Measurements from ENCODE around the gene KLHL8.
"Not testable (repeated sequence)": the region's sequence is repeated elsewhere in the genome, so short reads cannot be mapped to it uniquely, and the experiment has no call there.

KLHL8 gene

DNA sequence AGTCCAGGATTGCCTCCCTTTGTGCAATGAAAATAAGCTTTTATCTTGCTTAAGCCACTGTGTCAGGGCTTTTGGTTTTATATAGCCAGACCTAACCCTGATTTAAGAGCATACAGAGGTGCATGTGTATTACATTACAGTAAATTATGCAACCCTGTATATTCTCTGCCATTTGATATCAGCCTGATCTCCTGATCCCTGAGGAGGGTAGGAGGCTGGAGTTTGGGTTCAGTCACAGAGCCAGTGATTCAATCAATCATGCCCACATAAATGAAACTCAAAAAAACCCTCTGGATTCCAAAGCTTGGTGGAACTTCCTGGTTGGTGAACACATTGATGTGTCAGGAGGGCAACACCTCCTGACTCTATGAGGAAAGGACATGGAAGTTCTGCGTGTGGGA is 7.3 kb upstream of the KLHL8 start:
- DNase-seq (ENCODE audit: low spot score): no peak

GRCh38 chr4:87225936-87226335 is 5.5 kb upstream of the KLHL8 start:
- DNase-seq (ENCODE audit: low spot score): no peak

DNA sequence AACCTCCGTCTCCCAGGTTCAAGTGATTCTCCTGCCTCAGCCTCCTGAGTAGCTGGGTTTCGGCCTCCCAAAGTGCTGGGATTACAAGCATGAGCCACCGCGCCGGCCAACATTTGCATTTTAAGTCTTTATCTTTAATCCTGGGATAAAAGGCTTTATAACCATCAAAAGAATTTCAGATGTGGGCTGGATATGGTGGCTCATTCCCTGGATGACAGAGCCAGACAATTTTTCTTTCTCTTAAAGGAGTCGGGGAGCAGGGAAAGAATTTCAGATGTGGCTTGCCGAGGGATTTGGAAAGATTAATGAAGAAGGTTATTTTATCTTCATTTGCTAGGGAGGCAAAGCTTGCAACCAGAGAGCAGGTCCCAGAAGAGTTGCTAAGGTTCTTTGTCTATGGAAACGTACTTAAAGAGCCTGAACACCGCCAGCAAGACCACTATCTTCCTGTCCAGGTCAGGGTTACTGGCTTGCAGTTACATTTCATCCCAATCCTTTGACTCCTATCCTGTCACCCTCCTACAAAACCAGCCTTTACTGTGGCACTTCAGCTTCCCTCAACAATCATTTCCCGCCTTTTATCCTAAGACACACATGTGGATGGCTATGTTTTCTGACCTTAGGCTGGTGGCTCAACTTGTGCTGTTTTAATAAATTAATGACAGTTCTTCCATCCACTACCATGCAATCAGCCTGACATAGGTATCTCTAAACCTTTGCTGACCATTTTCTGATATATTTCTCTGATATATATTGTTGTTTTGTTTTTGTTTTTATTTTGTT is 3.9 kb upstream of the KLHL8 start:
- no peak for DNase-seq (ENCODE audit: low spot score)

DNA sequence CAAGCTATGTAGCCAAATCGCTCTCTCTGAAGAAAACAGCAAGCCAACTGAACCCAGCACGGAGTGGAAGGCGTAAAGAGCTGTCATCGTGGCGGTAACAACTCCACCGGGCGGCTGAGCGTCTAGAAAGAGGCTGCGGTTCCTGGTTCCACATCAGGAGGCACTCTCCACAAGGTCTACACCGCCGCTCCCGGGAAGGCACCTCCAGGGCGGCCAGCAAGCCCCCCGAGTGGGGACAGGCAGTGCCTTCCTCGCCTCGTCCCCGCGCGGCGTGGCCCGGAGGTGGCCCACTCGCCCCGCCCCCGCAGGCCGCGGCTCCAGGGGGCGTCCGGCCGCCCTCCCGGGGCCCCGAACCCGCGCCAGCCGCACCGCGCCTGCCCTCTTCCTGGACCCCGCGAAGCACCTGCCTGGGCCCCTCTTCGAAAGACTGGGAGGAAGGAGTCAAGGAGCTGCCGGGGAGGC is 755 bp downstream of the KLHL8 start:
- DNase-seq (ENCODE audit: low spot score): peak; percentile 49

GRCh38 chr4:87217235-87217763 is 3.1 kb downstream of the KLHL8 start:
- DNase-seq (ENCODE audit: low spot score): not testable (repeated sequence)

DNA sequence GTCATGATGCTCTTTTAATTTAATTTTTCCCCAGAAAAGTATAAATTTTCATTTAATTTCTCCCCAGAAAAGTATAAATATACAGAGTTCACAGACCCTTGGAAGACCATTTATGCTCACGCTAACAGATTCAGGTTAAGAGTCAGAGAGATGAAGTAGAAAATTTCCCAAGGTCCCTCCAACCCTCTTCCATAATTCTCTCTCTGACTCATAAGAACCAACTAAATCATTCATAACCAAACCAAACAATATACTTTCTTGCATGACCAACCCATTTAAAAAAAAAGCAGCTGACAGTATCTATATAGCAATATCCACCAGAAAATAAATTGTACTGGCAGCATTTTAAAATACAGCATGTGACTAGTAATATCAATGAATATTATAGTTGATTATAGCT is 3.9 kb downstream of the KLHL8 start:
- no peak for DNase-seq (ENCODE audit: low spot score)

DNA sequence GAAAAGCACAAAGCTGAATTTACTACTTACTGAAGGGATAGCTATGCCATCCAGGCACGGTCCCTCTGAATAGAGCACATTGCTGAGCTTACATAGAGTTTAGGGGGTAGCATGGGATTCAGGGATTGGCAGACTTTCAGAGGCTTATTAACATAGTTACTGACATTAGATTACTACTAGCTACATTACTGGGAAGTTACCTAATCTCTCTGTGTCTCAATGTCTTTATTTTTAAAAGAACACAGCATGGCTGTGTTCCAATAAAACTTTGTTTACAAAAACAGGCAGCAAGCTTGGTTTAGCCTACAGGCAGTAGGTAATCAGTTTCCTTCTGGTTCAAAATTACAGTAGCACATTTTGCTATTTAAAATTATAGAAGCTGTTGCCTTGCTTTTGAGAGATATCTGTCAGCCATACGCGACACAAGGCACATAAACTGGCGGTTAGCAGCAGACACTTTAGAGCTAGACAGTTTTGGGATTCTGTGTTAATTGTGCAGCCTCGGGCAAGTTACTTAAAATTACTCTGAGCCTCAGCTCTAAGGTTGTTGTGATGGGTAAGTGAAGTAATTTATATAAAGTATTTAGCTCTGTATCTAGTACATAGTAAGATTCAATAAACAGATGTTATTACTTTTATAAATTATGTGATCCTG is 6.9 kb downstream of the KLHL8 start:
- no peak for DNase-seq (ENCODE audit: low spot score)

DNA sequence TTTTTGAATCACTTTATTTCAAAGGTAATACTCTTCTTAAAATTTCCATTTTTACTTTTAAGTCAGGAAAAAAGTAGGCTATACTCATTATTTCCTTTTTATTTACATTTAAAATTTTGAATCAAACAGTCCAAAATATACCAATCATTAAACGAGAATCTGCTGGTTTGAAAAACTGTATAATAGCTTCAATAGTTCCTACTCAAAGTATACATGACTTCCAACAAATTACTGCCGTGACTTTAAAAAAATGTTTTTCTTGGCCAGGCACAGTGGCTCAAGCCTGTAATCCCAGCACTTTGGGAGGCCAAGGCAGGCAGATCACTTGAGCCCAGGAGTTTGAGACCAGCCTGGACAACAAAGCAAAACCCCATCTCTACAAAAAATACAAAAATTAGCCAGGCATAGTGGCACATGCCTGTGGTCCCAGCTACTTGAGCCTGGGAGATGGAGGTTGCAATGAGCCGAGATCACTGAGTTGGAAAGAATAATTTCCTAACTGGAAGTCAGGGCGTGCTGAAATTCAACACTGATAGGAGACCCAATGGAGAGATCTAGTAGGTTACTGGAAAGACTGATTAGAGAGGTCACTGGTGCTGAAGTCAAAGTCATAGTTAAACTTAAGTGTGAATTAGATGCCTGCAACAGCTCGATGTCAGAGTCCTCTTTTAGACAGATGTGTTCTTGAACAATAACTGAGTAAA is 9.0 kb downstream of the KLHL8 start:
- no peak for DNase-seq (ENCODE audit: low spot score)

DNA sequence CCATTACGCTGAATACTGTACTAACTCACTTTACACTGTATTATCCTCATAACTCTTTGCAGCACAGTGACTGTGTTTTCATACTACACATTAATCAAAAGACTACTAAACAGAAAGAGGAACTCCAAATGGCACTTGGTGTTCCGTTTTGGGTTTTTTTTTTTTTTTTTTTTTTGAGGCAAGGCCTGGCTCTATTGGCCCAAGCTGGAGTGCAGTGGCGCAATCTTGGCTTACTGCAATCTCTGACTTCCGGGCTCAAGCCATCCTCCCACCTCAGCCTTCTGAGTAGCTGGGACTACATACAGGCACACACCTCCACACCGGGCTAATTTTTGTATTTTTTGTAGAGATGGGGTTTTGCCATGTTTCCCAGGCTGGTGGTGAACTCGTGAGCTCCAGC is 10.7 kb downstream of the KLHL8 start:
- no peak for DNase-seq (ENCODE audit: low spot score)

DNA sequence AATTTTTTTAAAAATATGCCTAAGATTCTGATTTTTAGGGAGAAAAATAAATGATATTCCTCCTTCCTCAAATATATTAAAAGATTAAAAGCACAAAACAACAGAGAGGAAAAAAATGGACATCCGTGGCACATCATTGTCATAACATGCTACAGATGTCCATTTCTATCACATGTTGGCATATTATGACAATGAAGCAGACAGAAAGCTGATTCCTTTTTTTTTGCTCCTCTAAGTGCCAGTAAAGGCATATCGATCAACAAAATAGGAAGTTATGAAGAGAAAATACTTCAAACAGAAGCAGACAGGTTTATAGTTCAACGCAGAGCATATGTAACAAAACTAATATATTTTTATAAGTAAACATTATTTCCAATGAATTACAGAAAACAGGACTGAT is 11.2 kb downstream of the KLHL8 start:
- DNase-seq (ENCODE audit: low spot score): no peak

- no peak for DNase-seq (ENCODE audit: low spot score)
Observed at GRCh38 chr4:87204559-87204958, 15.9 kb downstream of the KLHL8 start.

DNA sequence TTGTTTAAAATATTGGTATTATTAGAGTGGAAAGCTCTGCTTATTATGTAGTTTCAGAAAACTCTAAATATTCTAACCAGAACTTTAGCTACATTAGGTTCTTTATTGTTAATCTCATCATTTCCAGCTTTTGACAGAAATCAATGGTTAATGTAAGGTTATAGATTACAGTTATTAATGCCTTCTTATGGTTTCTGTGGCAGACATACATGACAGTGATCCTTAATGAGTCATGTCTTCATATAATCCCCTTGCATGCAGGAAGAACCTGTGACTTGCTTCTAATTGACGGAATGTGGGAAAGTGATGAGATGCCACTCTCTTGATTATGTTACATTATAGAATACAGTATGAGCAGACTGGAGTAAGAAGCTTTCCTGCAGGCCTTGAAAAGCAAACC is 23.5 kb downstream of the KLHL8 start:
- DNase-seq (ENCODE audit: low spot score): no peak

DNA sequence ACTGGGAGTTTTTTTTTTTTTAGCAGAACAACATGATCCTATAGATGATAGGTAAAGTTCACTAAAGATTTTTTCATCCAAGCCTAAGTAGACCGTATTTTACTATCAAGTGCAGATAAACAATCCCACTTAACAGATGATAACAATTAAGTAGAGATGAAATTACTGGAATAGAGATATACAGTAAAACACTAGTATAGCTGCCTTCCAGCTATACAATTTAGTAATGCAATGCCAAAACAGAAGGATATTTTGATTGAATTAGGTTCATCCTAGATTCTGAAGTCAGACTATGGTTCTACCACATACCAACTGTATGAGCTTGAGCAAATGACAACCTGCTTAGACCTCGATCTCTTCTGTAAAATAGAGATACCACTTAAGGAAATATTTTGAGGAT is 24.3 kb downstream of the KLHL8 start:
- DNase-seq (ENCODE audit: low spot score): no peak

- DNase-seq (ENCODE audit: low spot score): no peak
Observed at GRCh38 chr4:87193958-87194675, 26.3 kb downstream of the KLHL8 start.

- DNase-seq (ENCODE audit: low spot score): no peak
Observed at GRCh38 chr4:87192145-87192919, 28.1 kb downstream of the KLHL8 start.

GRCh38 chr4:87188932-87189331 is 31.5 kb downstream of the KLHL8 start:
- DNase-seq (ENCODE audit: low spot score): no peak

- no peak for DNase-seq (ENCODE audit: low spot score)
Observed at GRCh38 chr4:87188048-87188447, 32.4 kb downstream of the KLHL8 start.

DNA sequence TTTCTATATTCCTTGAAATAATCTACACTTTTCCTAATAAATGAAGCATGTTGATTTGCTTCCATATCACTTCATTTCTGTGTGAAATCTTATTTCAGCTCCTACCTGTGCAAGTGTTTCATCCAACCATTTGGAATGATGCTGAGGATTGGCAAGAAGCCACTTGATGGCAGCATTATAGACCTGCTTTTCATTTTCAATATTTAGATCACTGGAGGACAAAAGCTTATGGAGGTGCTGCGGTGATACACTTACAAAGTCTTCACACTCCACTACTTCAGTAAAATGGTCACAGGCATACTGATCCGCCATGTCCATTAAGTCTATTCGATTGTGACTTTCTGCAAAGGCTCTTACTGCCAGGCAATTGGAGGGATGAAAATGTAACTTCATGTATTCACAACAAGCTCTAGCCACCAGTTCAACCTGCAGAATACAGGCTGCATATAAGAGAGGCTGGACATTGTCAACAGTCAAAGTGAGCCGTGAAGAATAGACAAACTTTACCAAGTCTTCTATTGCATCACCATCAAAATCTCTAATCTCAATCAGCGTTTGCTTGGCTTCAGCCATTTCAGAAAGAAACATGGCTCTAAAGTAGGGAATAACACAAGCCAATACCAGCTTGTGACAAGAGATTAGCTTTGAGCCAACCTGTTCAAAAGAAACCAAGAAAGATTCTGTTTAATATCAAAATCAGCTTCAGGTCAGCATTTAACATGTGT is 35.1 kb downstream of the KLHL8 start:
- DNase-seq (ENCODE audit: low spot score): no peak

DNA sequence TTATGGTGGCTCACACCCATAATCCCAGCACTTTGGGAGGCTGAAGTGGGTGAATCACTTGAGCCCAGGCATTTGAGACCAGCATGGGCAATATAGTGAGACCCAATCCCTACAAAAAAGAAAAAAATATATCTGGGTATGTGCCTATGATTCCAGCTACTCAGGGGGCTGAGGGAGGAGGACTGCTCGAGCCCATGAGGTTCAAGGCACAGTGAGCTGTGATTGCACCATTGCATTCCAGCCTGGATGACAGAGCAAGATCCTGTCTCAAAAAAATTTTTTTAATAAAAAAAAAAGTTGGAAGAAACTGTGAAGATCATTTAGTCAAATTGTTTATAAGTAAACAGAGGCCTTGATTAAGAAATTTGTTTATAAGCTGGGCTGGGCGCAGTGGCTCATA is 39.7 kb downstream of the KLHL8 start:
- no peak for DNase-seq (ENCODE audit: low spot score)

- no peak for DNase-seq (ENCODE audit: low spot score)
Observed at GRCh38 chr4:87179751-87180150, 40.7 kb downstream of the KLHL8 start.

DNA sequence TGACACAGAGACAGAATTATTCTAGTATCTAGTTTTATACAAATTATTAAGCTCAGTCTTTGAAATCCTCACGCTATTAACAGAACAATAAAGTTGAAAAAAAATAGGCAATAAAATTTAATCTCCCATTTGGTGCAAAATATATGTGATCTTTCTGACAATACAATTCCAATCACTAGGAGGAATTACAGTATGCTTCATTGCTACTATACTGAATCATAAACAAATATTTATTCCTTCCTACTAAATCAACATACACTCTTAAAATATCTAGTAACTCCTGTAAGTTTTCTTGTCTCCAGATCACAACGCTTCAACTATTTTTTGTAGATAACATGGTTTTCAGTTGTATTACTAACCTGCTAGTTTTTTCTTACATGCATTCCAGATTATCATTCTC is 45.7 kb downstream of the KLHL8 start:
- no peak for DNase-seq (ENCODE audit: low spot score)
